Stomach smooth muscle (tissue), 2 donors: ENCODE results near the gene SCO1.
"Not testable (repeated sequence)": the region's sequence is repeated elsewhere in the genome, so short reads cannot be mapped to it uniquely, and the experiment has no call there.

Source experiments
- H3K27ac ChIP-seq: one replicate; pipeline ENCODE4 v1.7.0; 2013; ENCODE audit warnings: mild to moderate bottlenecking, low read length, inconsistent platforms
- H3K27me3 ChIP-seq, 2 donors: one replicate each; pipeline ENCODE4 v1.7.0; 2013; ENCODE audit warnings: low read length in 2 of 2; ENCODE audit not compliant: insufficient read depth in 2 of 2, control insufficient read depth in 1 of 2
- H3K36me3 ChIP-seq, 2 donors: one replicate each; pipeline ENCODE4 v1.7.0; 2013; ENCODE audit warnings: low read length in 2 of 2; ENCODE audit not compliant: control insufficient read depth in 2 of 2, insufficient read depth in 2 of 2
- H3K4me1 ChIP-seq: one replicate; pipeline ENCODE4 v1.7.0; 2013; ENCODE audit warnings: low read length; ENCODE audit not compliant: control insufficient read depth, insufficient read depth
- H3K4me3 ChIP-seq, 2 donors: one replicate each; pipeline ENCODE4 v1.7.0; 2013; ENCODE audit warnings: low read length in 2 of 2
- H3K9ac ChIP-seq, 2 donors: one replicate each; pipeline ENCODE4 v1.7.0; 2013; ENCODE audit warnings: low read length in 2 of 2, mild to moderate bottlenecking in 1 of 2
- H3K9me3 ChIP-seq, 2 donors: one replicate each; pipeline ENCODE4 v1.7.0; 2013; ENCODE audit warnings: low read length in 2 of 2; ENCODE audit not compliant: control insufficient read depth in 2 of 2
- donor health status: healthy.
- donor health status: Pancreatic carcinoma.

The SCO1 gene

GRCh38 chr17:10735821-10736220 is 38.5 kb upstream of the SCO1 start:
- no peaks in the 10 kb centered on the region for H3K27me3 ChIP-seq
- no peaks in the 10 kb centered on the region for H3K4me1 ChIP-seq
- H3K9me3 ChIP-seq = no peaks in the 10 kb centered on the region
- H3K36me3 ChIP-seq = no peaks in the 10 kb centered on the region
- H3K4me3 ChIP-seq = no peak overlapping the region
- H3K27ac ChIP-seq = no peak overlapping the region
- H3K9ac ChIP-seq = no peak overlapping the region

- Histone ChIP-seq H3K27me3 (no peaks in the 10 kb centered on the region), H3K4me3 (no peak overlapping the region), H3K4me1 (no peaks in the 10 kb centered on the region), H3K9me3 (no peaks in the 10 kb centered on the region), H3K36me3 (no peaks in the 10 kb centered on the region), H3K27ac (no peak overlapping the region), H3K9ac (no peak overlapping the region)
Observed at GRCh38 chr17:10735251-10735650, 37.9 kb upstream of the SCO1 start.

- Histone ChIP-seq H3K4me1 (no peaks in the 10 kb centered on the region), H3K4me3 (no peak overlapping the region), H3K9ac (no peak overlapping the region), H3K27me3 (no peaks in the 10 kb centered on the region), H3K36me3 (no peaks in the 10 kb centered on the region), H3K9me3 (no peaks in the 10 kb centered on the region), H3K27ac (no peak overlapping the region)
Observed at GRCh38 chr17:10733666-10734065, 36.3 kb upstream of the SCO1 start.

- not testable (repeated sequence) for H3K27me3 ChIP-seq, H3K9me3 ChIP-seq, H3K36me3 ChIP-seq, H3K4me3 ChIP-seq, H3K27ac ChIP-seq, H3K9ac ChIP-seq, H3K4me1 ChIP-seq
Observed at GRCh38 chr17:10732121-10732520, 34.8 kb upstream of the SCO1 start.

- no peak overlapping the region for H3K27ac ChIP-seq
- H3K36me3 ChIP-seq = no peaks in the 10 kb centered on the region
- H3K27me3 ChIP-seq = no peaks in the 10 kb centered on the region
- no peak overlapping the region for H3K9ac ChIP-seq
- no peak overlapping the region for H3K4me3 ChIP-seq
- no peaks in the 10 kb centered on the region for H3K4me1 ChIP-seq
- no peaks in the 10 kb centered on the region for H3K9me3 ChIP-seq
Observed at GRCh38 chr17:10731408-10731879, 34.1 kb upstream of the SCO1 start.

- Histone ChIP-seq H3K27ac (peak overlapping the region; percentile 88), H3K4me3 (peak overlapping the region; percentile 69 to 79), H3K9ac (peak overlapping the region; percentile 82 to 84)
- H3K9me3 ChIP-seq, H3K27me3 ChIP-seq, H3K36me3 ChIP-seq, H3K4me1 ChIP-seq: not testable (repeated sequence)
Observed at GRCh38 chr17:10730247-10730646, 32.9 kb upstream of the SCO1 start.

GRCh38 chr17:10729334-10730193 is 32.2 kb upstream of the SCO1 start, which contains the start of gene TMEM220:
TSS of gene TMEM220 (minus strand) at chr17:10730023. CDS start at chr17:10729851, 172 bp downstream.
- no peaks in the 10 kb centered on the region for H3K4me1 ChIP-seq
- peak within 1 kb of the TSS; percentile 82 to 84 for H3K9ac ChIP-seq
- H3K4me3 ChIP-seq = peak within 1 kb of the TSS; percentile 69 to 79
- H3K27me3 ChIP-seq = no peaks in the 10 kb centered on the region
- peaks cover 11 to 14% of the 10 kb centered on the region in 2 donors for H3K36me3 ChIP-seq
- peak within 1 kb of the TSS; percentile 88 for H3K27ac ChIP-seq
- no peaks in the 10 kb centered on the region for H3K9me3 ChIP-seq

GRCh38 chr17:10728331-10728892 is 31.1 kb upstream of the SCO1 start:
- no peaks in the 10 kb centered on the region for H3K4me1 ChIP-seq
- H3K9me3 ChIP-seq = no peaks in the 10 kb centered on the region
- peaks cover 11 to 19% of the 10 kb centered on the region in 2 donors for H3K36me3 ChIP-seq
- H3K27me3 ChIP-seq = no peaks in the 10 kb centered on the region
- no peak overlapping the region for H3K4me3 ChIP-seq
- H3K9ac ChIP-seq = peak overlapping the region in 1 of 2 donors; percentile 82
- H3K27ac ChIP-seq = peak overlapping the region; percentile 88

- Histone ChIP-seq H3K4me3 (no peak overlapping the region), H3K36me3 (peaks cover 20 to 21% of the 10 kb centered on the region in 2 donors), H3K4me1 (no peaks in the 10 kb centered on the region), H3K27me3 (no peaks in the 10 kb centered on the region), H3K9me3 (no peaks in the 10 kb centered on the region), H3K27ac (no peak overlapping the region), H3K9ac (no peak overlapping the region)
Observed at GRCh38 chr17:10727192-10727591, 29.9 kb upstream of the SCO1 start.

- no peak overlapping the region for H3K9ac ChIP-seq
- H3K27ac ChIP-seq = no peak overlapping the region
- H3K4me1 ChIP-seq = no peaks in the 10 kb centered on the region
- peaks cover 20 to 21% of the 10 kb centered on the region in 2 donors for H3K36me3 ChIP-seq
- H3K9me3 ChIP-seq = no peaks in the 10 kb centered on the region
- no peak overlapping the region for H3K4me3 ChIP-seq
- no peaks in the 10 kb centered on the region for H3K27me3 ChIP-seq
Observed at GRCh38 chr17:10726196-10726595, 28.9 kb upstream of the SCO1 start.

GRCh38 chr17:10725262-10725661 is 27.9 kb upstream of the SCO1 start:
- Histone ChIP-seq H3K4me3 (no peak overlapping the region), H3K9ac (no peak overlapping the region), H3K27me3 (no peaks in the 10 kb centered on the region), H3K27ac (no peak overlapping the region), H3K9me3 (no peaks in the 10 kb centered on the region), H3K4me1 (no peaks in the 10 kb centered on the region), H3K36me3 (peaks cover 20 to 21% of the 10 kb centered on the region in 2 donors)
